SK-N-SH (cell line): ENCODE measurements around the gene SLC45A3. TPM values are rescaled to one million over a fixed set of nuclear protein-coding genes. Genes with fewer than 3 reads are reported as not detected.

Experiments used
- CTCF ChIA-PET: fragments of 300-600, 350-600 bp; formaldehyde crosslinking; extraction: SDS; loops from one replicate; lab custom pipeline; 2021; lab: Yijun Ruan, JAX
- POLR2A ChIA-PET: fragments of 350-600 bp; sonication (Branson Sonifier 250); formaldehyde crosslinking; extraction: SDS; loops from one replicate; lab custom pipeline; 2020; ENCODE audit warnings: antibody characterized with exemption, inconsistent platforms; lab: Yijun Ruan, JAX
- DNase-seq: peaks from one replicate; pipeline ENCODE4 v3.0.0; 2012
- H2AFZ ChIP-seq: fragments of 200-600 bp; sonication (generic); 2 replicates; pipeline ENCODE4 v1.8.1; 2016; ENCODE audit warnings: antibody characterized with exemption, mild to moderate bottlenecking, low read depth
- H3F3A ChIP-seq: fragments of 200-600 bp; sonication (generic); replicated peaks from 2 replicates; pipeline ENCODE3; 2016; ENCODE audit warnings: antibody characterized with exemption, mild to moderate bottlenecking; ENCODE audit not compliant: insufficient read depth
- H3K27ac ChIP-seq, 2 experiments: fragments of 200-500 bp in 1 of 2; fragments of 200-600 bp in 1 of 2; sonication (Bioruptor generic) in 1 of 2; sonication (generic), shearing (Covaris generic) in 1 of 2; 2 replicates each; pipeline versions ENCODE4 v1.5.1 to v1.6.1; 2014 to 2016; ENCODE audit warnings: low read depth in 2 of 2, inconsistent platforms in 1 of 2, low read length in 1 of 2, mild to moderate bottlenecking in 1 of 2, mixed read lengths in 1 of 2
- H3K27me3 ChIP-seq: fragments of 200-600 bp; sonication (generic), shearing (Covaris generic); 2 replicates; pipeline ENCODE4 v1.6.1; 2016; ENCODE audit warnings: mixed run types; ENCODE audit not compliant: insufficient read depth
- H3K36me3 ChIP-seq, 2 experiments: fragments of 200-500 bp in 1 of 2; fragments of 200-600 bp in 1 of 2; sonication (Bioruptor generic) in 1 of 2; sonication (generic) in 1 of 2; replicated peaks in 1 of 2; 2 replicates each; pipeline versions ENCODE3 to v1.5.1; 2014 to 2016; ENCODE audit warnings: low read length in 1 of 2, mild to moderate bottlenecking in 1 of 2; ENCODE audit not compliant: insufficient read depth in 2 of 2, control insufficient read depth in 1 of 2
- H3K4me1 ChIP-seq, 2 experiments: fragments of 200-500 bp in 1 of 2; fragments of 200-600 bp in 1 of 2; sonication (Bioruptor generic) in 1 of 2; sonication (generic), shearing (Covaris generic) in 1 of 2; 2 replicates each; pipeline versions ENCODE4 v1.5.1 to v1.6.1; 2014 to 2016; ENCODE audit warnings: low read depth in 1 of 2, low read length in 1 of 2, mixed run types in 1 of 2; ENCODE audit not compliant: insufficient read depth in 2 of 2, control insufficient read depth in 1 of 2
- H3K4me2 ChIP-seq: fragments of 200-600 bp; sonication (generic), shearing (Covaris generic); 2 replicates; pipeline ENCODE4 v1.6.1; 2017; ENCODE audit warnings: mixed run types
- H3K4me3 ChIP-seq, 2 experiments: fragments of 200-500 bp in 1 of 2; fragments of 200-600 bp in 1 of 2; sonication (Bioruptor generic) in 1 of 2; sonication (generic), shearing (Covaris generic) in 1 of 2; 2 replicates each; pipeline versions ENCODE4 v1.5.1 to v1.8.1; 2014 to 2016; ENCODE audit warnings: low read depth in 2 of 2, inconsistent platforms in 1 of 2, low read length in 1 of 2, mild to moderate bottlenecking in 1 of 2, mixed read lengths in 1 of 2, moderate library complexity in 1 of 2
- H3K79me2 ChIP-seq: fragments of 200-600 bp; sonication (generic); 2 replicates; pipeline ENCODE4 v1.8.1; 2017; ENCODE audit warnings: mild to moderate bottlenecking; ENCODE audit not compliant: insufficient read depth
- H3K9ac ChIP-seq: fragments of 200-600 bp; sonication (generic); 2 replicates; pipeline ENCODE4 v1.6.1; 2017; ENCODE audit warnings: mixed run types
- H3K9me2 ChIP-seq: fragments of 200-600 bp; sonication (generic); 2 replicates; pipeline ENCODE4 v1.6.1; 2017; ENCODE audit warnings: mixed run types
- H3K9me3 ChIP-seq: fragments of 200-600 bp; sonication (generic); 2 replicates; pipeline ENCODE4 v1.6.1; 2017; ENCODE audit warnings: mixed run types, mild to moderate bottlenecking, moderate library complexity
- H4K20me1 ChIP-seq: fragments of 200-600 bp; sonication (generic); 2 replicates; pipeline ENCODE4 v1.6.1; 2017; ENCODE audit warnings: mild to moderate bottlenecking, mixed run types; ENCODE audit not compliant: insufficient read depth
- FOXM1 ChIP-seq: IDR thresholded peaks from 2 replicates; pipeline ENCODE4 v1.4.0; 2012; ENCODE audit warnings: low read depth, mild to moderate bottlenecking
- GATA2 ChIP-seq: sonication (generic); formaldehyde crosslinking; IDR thresholded peaks from 2 replicates; pipeline ENCODE4 v1.5.0; 2020; ENCODE audit warnings: mild to moderate bottlenecking, missing genetic modification reagents
- MXI1 ChIP-seq: IDR thresholded peaks from 2 replicates; pipeline ENCODE4 v1.6.1; 2012; ENCODE audit warnings: mild to moderate bottlenecking, low read depth, low read length, improper control_type of control experiment
- NFIC ChIP-seq: IDR thresholded peaks from 2 replicates; pipeline ENCODE4 v1.4.0; 2012; ENCODE audit warnings: borderline replicate concordance
- RAD21 ChIP-seq: IDR thresholded peaks from 2 replicates; pipeline ENCODE4 v1.6.1; 2012; ENCODE audit warnings: mild to moderate bottlenecking, low read length
- RCOR1 ChIP-seq: fragments of 150-350 bp; IDR thresholded peaks from 2 replicates; pipeline ENCODE4 v1.6.1; 2017; ENCODE audit warnings: antibody characterized with exemption, low read length
- REST ChIP-seq: IDR thresholded peaks from 2 replicates; pipeline ENCODE4 v1.6.1; 2012; ENCODE audit warnings: mild to moderate bottlenecking, low read depth, low read length, moderate library complexity
- RFX5 ChIP-seq: IDR thresholded peaks from 2 replicates; pipeline ENCODE4 v1.6.1; 2012; ENCODE audit warnings: mild to moderate bottlenecking, improper control_type of control experiment, low read length
- SIN3A ChIP-seq: IDR thresholded peaks from 2 replicates; pipeline ENCODE4 v1.6.1; 2012; ENCODE audit warnings: low read depth, mild to moderate bottlenecking, low read length, moderate library complexity, borderline replicate concordance
- SMC3 ChIP-seq: IDR thresholded peaks from 2 replicates; pipeline ENCODE4 v1.6.1; 2012; ENCODE audit warnings: low read depth, low read length, improper control_type of control experiment
- TAF1 ChIP-seq: IDR thresholded peaks from 2 replicates; pipeline ENCODE4 v1.6.1; 2012; ENCODE audit warnings: low read depth, mild to moderate bottlenecking, low read length, moderate library complexity, borderline replicate concordance
- TCF12 ChIP-seq: IDR thresholded peaks from 2 replicates; pipeline ENCODE4 v1.4.0; 2012
- ZBTB33 ChIP-seq: IDR thresholded peaks from 2 replicates; pipeline ENCODE4 v1.4.0; 2012; ENCODE audit warnings: low read depth, borderline replicate concordance
- WGBS: methylation state at CpG from one replicate; pipeline ENCODE4 v1.1.6; 2017; ENCODE audit warnings: low lambda C conversion rate; 5-methylcytosine and 5-hydroxymethylcytosine counted together
- polyA plus RNA-seq, 3 experiments: library from polyadenylated mRNA; depleted of rRNA; stranded (reverse); fragments of >200 nt; gene quantifications; 2 replicates each; pipeline ENCODE4 v1.2.3, GENCODE V29; 2012

SLC45A3 gene
- polyA plus RNA-seq, 1 of the 3 experiments (the other 2 are of a cell fraction): 4.6 TPM

- Histone ChIP-seq H3K27ac (no peak overlapping the region), H3K4me3 (no peak overlapping the region), H3K4me2 (no peak overlapping the region), H2AFZ (no peak overlapping the region), H3K4me1 (peaks cover 0 to 19% of the 10 kb centered on the region in 2 experiments; a peak in 1 of 4 replicates), H3K9me3 (no peaks in the 10 kb centered on the region), H3F3A (peaks cover under 1% of the 10 kb centered on the region), H3K9ac (no peak overlapping the region), H3K36me3 (no peaks in the 10 kb centered on the region), H3K9me2 (no peaks in the 10 kb centered on the region), H3K27me3 (no peaks in the 10 kb centered on the region), H4K20me1 (no peaks in the 10 kb centered on the region; the same call in 1 of the 2 replicates), H3K79me2 (no peaks in the 10 kb centered on the region)
- TF ChIP-seq RFX5 (no peak), TAF1 (no peak), FOXM1 (no peak), RAD21 (no peak), ZBTB33 (no peak), REST (no peak)
- WGBS: 89% methylated on average over 7 of the region's 16 CpGs
- DNase-seq: peak; percentile 38
- POLR2A ChIA-PET: no interaction called here
- CTCF ChIA-PET: interaction anchor here (1.0 to 16.5 kb wide), 11 partner anchors 11 to 316 kb away, joined by 3 to 443 read pairs (median 34); partner anchors contain the start of gene SLC45A3
These were observed 18.7 kb downstream of the SLC45A3 start for GRCh38 chr1:205661429-205662134.

GRCh38 chr1:205660361-205660760 lies 19.9 kb downstream of the SLC45A3 start:
- POLR2A ChIA-PET: no interaction called here
- no peak for DNase-seq
- H3K9me3 ChIP-seq: no peaks in the 10 kb centered on the region

More at GRCh38 chr1:205660361-205660760, 19.9 kb downstream of the SLC45A3 start:
- Histone ChIP-seq H3F3A (peaks cover 6% of the 10 kb centered on the region), H3K79me2 (no peaks in the 10 kb centered on the region), H3K9ac (no peak overlapping the region), H3K36me3 (no peaks in the 10 kb centered on the region), H3K27ac (no peak overlapping the region), H4K20me1 (no peaks in the 10 kb centered on the region; the same call in 1 of the 2 replicates), H3K9me2 (no peaks in the 10 kb centered on the region), H3K4me1 (peaks cover 0 to 16% of the 10 kb centered on the region in 2 experiments; a peak in 1 of 4 replicates), H2AFZ (no peak overlapping the region), H3K4me2 (no peak overlapping the region)
- WGBS: 92% methylated on average over 6 of the region's 8 CpGs
- TF ChIP-seq RFX5 (no peak), TCF12 (no peak), SMC3 (no peak), GATA2 (CRISPR knock-in tag) (no peak), MXI1 (no peak), RCOR1 (no peak), NFIC (no peak), ZBTB33 (no peak), SIN3A (no peak)
- TF ChIP-seq, all 33 proteins: peak for 0
- no peak overlapping the region for H3K4me3 ChIP-seq
- CTCF ChIA-PET: interaction anchor here (0.6 to 16.5 kb wide), 19 partner anchors 13 to 370 kb away, joined by 3 to 443 read pairs (median 34); partner anchors contain the start of gene SLC45A3
- no peaks in the 10 kb centered on the region for H3K27me3 ChIP-seq
